ENCODE data around the gene TIAM1.
A peak's percentile ranks its signal among the peaks of the same experiment; 100 is the strongest.

TIAM1 gene

GRCh38 chr21:31374395-31374794 is 30.3 kb upstream of the TIAM1 start:
- DNase-seq (ENCODE audit: low read depth) = no peak
- H3K4me3 ChIP-seq (replicated peaks; ENCODE audit: low read depth, low read length) = no peak overlapping the region
- no peak for TF ChIP-seq CTCF (IDR thresholded peaks at IDR 0.05; ENCODE audit: low read length, missing control alignments)

DNA sequence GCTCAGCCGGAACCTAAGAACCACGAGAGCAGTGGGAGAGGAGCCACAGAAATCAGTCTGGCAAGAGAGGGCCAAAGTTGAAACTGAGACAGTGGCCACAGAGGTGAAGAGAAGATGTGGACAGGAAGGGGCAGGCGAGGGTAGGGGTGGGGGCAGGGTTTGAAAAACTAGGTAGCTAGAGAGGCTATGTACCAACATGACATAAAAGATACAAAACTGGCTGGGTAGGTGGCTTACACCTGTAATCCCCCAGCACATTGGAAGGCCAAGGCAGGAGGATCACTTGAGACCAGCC is 28.4 kb upstream of the TIAM1 start:
- no peak for DNase-seq (ENCODE audit: low read depth)
- no peak for TF ChIP-seq CTCF (IDR thresholded peaks at IDR 0.05; ENCODE audit: low read length, missing control alignments)
- H3K4me3 ChIP-seq (replicated peaks; ENCODE audit: low read depth, low read length) = no peak overlapping the region

DNA sequence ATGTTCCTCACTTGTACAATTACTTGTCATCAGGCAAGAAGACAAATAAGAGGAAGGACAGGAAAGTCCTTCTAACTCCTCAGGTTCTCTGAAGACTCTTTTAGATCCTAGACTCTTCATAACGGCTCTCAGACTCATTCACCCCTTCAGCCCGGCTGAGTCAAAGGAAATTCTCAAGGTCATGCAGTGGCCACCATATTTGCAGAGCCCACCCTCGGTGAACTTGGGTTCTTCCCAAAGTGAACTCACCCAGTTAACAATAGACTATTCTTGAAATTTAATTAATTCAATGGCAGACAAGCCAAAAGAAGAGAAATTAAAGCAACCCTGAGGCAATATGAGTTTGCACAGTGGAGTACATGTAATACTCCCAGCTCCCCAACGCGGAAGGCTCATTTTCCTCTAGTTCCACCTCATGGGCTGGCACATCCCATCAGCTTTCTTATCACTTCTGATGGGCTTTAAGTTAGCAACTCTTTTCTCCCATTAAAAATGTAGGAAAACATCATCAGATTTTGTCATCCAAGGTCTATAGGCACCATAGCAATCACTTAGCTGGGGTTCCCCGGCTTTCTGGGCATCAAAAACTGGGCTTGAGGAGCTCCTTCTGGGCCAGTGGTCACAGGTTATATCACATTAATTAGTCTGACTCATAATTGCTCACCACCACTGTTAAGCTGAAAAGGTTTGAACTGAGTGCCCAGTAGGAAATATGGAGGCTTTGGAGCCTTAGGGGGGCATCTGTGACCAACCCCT is 27.8 kb upstream of the TIAM1 start:
- H3K4me3 ChIP-seq (replicated peaks; ENCODE audit: low read depth, low read length) = no peak overlapping the region
- DNase-seq (ENCODE audit: low read depth) = no peak
- no peak for TF ChIP-seq CTCF (IDR thresholded peaks at IDR 0.05; ENCODE audit: low read length, missing control alignments)

- no peak for TF ChIP-seq CTCF (IDR thresholded peaks at IDR 0.05; ENCODE audit: low read length, missing control alignments)
- DNase-seq (ENCODE audit: low read depth) = peak; percentile 40
- no peak overlapping the region for H3K4me3 ChIP-seq (replicated peaks; ENCODE audit: low read depth, low read length)
Measured at GRCh38 chr21:31370893-31371544, 27.0 kb upstream of the TIAM1 start.

DNA sequence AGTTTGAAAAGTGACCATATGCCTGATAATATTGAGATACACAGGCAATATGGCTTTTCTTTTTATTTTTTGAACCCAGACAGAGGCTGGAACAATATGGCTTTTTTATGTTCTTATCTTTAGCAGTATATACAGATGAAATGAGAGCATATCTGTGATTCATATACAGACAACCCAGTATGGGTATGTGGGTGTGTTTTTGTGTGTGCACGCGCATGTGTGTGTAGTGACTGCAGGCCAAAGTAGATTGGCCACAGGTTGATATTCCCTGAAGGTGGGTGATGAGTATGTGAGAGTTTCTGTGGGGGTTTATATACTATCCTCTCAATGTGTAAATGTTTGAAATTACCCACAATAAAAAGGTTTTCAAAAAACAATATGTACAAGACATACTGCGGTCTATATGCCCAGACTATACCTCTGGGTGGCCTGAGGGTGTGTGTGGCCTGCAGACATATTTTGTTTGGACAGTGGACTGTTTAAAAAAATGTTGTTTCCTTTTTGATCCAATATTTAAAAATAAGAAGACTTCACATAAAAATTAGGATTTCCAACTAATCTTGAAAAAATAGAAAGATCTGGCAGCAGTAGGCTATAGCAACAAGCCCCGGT is 26.3 kb upstream of the TIAM1 start:
- no peak for TF ChIP-seq CTCF (IDR thresholded peaks at IDR 0.05; ENCODE audit: low read length, missing control alignments)
- no peak for DNase-seq (ENCODE audit: low read depth)
- no peak overlapping the region for H3K4me3 ChIP-seq (replicated peaks; ENCODE audit: low read depth, low read length)

GRCh38 chr21:31368361-31368760 is 24.3 kb upstream of the TIAM1 start:
- no peak for DNase-seq (ENCODE audit: low read depth)
- TF ChIP-seq CTCF (IDR thresholded peaks at IDR 0.05; ENCODE audit: low read length, missing control alignments) = no peak
- H3K4me3 ChIP-seq (replicated peaks; ENCODE audit: low read depth, low read length) = no peak overlapping the region

All from fibroblast of pulmonary artery (primary cell).